D341Med (cell line): Measurements from ENCODE around the gene ZNF423.
"Not testable (repeated sequence)": the region's sequence is repeated elsewhere in the genome, so short reads cannot be mapped to it uniquely, and the experiment has no call there.

ENCODE experiments used
- DNase-seq: peaks from one replicate; pipeline ENCODE4 v3.0.0; 2012; ENCODE audit warnings: low spot score

ZNF423 gene

DNA sequence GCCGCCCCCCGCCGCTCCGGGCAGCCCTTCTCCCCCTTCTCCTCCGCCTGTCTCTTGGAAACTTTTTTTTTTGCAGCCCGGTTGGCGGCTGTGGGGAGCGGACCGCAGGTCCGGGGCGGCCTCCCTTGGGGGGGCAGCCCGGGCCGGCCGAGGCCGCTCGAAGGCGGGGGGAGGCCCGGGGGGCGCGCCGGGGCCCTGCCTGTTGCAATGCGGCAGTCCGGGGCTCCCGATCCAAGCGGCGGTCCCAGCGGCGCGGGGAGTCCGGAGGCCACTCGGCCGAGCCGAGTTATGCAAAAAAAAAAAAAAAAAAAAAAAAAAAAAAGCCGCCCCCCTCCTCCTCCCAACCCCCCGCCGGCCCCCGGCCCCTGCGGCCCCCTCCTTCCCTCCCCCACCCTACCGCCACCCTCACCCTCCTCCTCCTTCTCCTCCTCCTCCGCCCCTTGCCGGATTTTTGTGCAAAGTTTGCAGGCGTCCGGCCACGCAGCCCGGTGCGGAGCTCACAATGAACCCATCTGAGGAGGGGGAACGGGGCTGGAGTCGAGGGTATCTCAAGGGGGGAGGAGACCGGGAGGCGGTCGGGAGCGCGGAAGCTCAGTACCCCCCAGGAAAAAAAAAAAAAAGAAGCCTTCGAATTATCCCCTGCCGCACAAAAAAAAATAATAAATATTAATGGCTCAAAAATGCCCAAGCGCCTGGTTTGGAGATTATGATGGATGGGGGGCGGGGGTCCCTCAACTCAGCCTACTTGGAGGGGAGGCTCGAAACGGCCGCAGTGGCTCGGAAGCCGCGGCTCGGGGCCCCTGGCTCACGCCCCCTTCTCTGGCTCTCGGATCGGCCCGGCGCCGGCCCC is at the start of gene ZNF423:
Gene ZNF423 (minus strand): TSS at position 291 of the 850 bp plus-strand sequence. CDS start 338 bp downstream, outside the sequence.
- peak; percentile 51 for DNase-seq

DNA sequence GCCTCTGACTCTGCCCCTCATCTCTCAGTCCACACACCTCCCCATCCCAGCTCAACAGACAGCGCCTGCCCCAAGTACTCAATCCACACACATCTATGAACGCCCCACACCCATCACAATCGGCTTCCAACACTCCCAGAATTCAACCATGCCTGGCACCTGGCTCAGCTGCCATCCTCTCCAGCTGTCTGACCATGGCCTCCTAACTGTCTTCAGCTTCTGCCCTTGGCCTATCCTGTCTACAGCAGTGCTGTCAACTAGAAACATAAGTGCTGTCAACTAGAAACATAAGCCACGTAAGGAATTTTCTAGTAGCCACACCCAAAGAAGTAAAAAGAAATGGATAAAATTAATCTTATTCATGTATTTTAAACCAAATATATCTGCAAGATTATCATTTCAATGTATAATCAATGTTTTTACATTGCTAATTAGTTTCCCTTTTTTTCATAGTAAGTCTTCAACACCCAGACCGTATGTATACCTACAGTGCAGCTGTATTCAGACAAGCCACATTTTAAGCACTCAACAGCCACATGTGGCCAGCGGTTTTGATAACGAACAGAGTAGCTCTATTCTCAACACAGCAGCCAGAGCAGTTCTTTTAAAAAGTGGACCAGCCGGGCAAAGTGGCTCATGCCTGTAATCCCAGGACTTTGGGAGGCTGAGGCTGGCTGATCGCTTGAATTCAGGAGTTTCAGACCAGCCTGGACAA is 48.6 kb upstream of the ZNF423 start:
- no peak for DNase-seq

DNA sequence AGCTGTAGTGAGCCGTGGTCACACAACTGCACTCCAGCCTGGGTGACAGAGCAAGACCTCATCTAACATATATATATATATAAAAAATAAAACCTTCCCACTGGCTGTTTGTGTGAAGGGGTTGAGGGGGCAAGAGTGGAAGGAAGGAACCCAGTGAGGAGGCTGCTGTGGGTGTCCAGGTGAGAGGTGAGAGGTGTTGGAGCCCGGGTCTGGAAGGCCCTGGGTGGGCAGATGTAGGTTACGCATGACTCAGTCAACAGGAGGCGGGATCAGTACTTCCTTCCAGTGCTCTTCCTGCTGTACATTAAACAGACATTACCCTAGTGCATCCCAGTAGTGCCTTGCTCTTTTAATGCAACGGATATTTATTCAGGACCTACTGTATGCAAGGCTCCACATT is 47.0 kb upstream of the ZNF423 start:
- no peak for DNase-seq

GRCh38 chr16:49901711-49902110 is 45.8 kb upstream of the ZNF423 start:
- no peak for DNase-seq

DNA sequence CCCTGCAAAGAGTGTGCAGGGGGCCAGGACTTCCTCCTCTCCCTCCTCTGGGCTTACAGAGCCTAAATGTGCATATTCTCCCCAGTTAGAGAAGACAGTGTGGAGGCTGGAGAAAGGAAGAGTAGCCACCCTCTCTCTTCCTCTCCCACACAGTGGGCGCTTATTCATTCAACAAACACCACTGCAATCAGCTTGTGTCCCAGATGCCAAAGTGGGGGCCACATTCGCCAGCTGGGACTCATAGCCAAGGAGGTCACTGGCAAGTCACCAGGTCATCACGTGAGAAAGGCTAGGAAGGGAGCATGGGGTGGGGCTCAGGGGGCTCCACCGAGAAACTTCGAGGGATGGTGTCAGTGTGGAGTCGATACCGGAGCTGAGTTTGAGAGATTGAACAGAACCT is 45.0 kb upstream of the ZNF423 start:
- DNase-seq, result no peak

DNA sequence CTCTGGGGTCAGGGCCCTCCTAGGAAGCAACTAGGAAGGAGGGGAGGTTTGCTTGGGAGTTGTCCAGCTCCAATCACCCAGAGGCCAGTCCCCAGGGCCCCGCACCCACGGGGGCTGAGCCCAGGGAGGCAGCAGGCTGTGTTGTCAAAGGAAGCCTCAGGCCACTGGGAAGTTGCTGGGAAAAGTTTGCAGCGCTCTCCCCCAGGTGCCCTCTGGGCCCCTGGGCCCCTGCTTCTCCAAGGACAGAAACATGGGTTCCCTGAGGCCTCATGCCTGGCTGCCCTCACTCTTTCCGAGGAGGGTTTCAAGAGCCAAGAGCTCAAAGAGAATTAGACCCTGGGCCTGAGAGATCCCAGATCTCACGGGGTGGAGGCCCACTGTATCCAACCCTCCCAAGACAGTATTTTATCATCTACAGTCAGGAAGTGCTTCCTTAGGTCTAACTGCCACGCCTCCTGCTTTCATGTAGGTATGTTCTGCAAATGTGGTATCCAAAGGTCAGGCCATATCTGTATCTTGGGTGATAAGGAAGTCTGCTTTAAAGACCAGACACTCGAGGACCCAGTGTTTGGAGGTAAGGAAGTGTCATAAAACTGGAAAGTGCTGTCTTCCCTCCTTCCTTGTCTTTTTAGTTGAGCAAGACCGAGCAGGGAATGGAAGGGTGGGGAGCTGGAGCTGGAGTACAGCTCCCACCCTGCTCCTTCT is 44.2 kb upstream of the ZNF423 start:
- DNase-seq, result no peak

GRCh38 chr16:49896447-49896964 is 40.6 kb upstream of the ZNF423 start:
- DNase-seq, result no peak

- no peak for DNase-seq
Observed at GRCh38 chr16:49890876-49891275, 35.0 kb upstream of the ZNF423 start.

GRCh38 chr16:49889725-49890397 is 33.9 kb upstream of the ZNF423 start:
- no peak for DNase-seq

GRCh38 chr16:49886554-49887094 is 30.7 kb upstream of the ZNF423 start:
- DNase-seq, result no peak

- no peak for DNase-seq
Observed at GRCh38 chr16:49884033-49885015, 28.4 kb upstream of the ZNF423 start.

DNA sequence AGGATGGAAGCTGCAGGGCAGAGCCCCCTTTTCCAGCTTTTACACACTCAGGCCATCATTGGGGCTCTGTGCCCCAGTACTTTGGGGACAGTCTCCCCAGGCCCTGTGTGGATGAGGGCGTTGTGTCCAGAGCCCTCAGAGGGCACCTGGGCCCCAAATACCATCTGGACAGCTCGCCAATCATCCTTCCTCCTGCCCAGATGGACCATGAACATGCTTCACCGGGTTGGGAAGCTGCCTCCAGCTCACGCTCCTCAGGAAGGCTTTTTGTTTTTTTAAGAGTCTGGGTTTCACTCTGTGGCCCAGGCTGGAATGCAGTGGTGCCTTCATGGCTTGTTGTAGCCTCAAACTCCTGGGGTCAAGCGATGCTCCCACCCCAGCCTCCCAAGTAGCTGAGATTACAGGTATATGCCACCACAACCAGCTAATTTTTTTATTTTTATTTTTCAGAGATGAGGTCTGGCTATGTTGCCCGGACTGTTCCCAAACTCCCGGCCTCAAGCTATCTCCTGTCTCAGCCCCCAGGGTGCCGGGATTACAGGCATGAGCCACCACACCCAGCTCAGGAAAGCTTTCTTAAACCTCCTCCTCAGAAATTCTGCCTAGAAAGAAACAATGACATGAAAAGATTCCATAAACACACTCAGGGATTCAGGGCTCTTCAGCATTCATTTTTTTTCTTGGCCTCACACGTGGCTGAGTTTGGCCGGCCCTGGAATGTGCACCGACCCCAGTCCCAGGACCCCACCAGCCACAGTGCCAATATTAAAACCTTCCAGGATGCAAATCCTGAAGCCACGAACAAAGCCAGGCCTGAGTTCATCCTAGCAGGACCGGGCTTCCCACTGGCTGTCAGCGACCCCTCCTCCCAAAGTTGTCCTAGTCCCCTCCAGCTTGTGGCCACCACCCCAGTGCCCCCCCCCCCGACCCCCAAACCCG is 27.4 kb upstream of the ZNF423 start:
- DNase-seq, result no peak

DNA sequence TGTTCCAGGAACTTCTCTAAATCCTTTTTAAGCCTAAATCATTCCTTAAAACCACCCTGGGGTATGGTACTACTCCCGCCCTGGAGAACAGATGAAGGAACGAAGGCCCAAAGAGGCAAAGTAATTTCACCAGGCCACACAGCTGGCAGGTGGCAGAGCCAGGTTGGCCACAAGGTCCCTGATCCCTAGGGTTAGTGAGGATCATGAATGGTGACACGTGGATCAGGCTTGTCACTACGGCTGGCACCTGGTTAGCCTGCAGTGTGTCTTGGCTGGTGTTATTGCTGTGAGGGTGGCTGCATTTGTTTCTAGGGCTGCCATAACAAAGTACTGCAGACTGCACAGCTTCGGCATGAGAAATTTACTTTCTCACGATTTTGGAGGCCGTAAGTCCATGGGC is 26.0 kb upstream of the ZNF423 start:
- DNase-seq, result no peak

DNA sequence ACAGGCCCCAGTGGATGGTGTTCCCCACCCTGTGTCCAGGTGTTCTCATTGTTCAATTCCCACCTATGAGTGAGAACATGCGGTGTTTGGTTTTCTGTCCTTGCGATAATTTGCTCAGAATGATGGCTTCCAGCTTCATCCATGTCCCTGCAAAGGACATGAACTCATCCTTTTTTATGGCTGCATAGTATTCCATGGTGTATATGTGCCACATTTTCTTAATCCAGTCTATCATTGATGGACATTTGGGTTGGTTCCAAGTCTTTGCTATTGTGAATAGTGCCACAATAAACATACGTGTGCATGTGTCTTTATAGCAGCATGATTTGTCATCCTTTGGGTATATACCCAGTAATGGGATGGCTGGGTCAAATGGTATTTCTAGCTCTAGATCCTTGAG is 22.6 kb upstream of the ZNF423 start:
- DNase-seq, result not testable (repeated sequence)

GRCh38 chr16:49876716-49877129 is 20.8 kb upstream of the ZNF423 start:
- DNase-seq, result peak; percentile 69

GRCh38 chr16:49875806-49876715 is 20.1 kb upstream of the ZNF423 start:
- DNase-seq, result no peak

DNA sequence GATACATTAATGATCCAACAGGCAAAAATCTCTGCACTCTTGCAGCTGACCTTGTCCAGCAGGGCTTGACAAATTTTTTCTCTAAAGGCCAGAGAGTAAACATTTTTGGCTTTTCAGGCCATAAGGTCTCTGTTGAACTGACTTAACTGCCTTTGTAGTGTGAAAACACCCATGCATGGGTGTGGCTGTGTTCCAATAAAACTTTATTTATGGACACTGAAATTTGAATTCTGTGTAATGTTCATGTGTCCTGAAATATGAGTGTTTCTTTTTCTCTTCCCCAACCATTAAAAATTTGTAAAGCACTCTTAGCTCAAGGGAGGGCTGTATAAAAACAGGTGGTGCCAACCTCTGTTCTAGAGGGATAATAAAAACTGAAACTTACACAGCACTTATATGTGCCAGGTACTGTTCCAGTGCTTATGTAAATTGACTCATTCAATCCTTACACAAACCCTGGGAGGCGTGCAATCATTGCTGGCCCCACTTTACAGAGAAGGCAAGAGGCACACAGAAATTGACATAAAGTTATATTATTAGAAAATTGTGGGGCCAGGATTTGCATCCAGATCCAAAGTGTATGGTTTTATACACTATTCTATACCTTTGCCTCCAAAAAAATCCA is 18.8 kb upstream of the ZNF423 start:
- DNase-seq, result no peak

DNA sequence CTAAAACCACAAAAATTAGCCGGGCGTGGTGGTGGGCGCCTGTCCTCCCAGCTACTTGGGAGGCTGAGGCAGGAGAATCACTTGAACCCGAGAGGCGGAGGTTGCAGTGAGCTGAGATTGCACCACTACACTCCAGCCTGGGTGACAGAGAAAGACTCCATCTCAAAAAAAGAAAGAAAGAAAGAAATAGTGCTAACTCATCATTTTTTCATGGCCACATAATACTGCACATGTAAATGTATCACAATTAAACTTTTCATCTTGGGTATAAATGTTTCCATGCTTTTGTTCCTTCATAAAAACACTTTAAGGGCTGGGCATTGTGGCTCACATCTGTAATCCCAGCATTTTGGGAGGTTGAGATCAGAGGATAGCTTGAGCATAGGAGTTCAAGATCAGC is 15.9 kb upstream of the ZNF423 start:
- DNase-seq, result not testable (repeated sequence)
